HG02588 (cell line): ENCODE data around the gene TIAM1.

Experiments used
- ATAC-seq: cut with Tn5 transposase; IDR thresholded peaks from one replicate; pipeline ENCODE4 v1.9.1; 2021; ENCODE audit warnings: mild to moderate bottlenecking, moderate library complexity; ENCODE audit not compliant: unreplicated experiment

TIAM1 gene

DNA sequence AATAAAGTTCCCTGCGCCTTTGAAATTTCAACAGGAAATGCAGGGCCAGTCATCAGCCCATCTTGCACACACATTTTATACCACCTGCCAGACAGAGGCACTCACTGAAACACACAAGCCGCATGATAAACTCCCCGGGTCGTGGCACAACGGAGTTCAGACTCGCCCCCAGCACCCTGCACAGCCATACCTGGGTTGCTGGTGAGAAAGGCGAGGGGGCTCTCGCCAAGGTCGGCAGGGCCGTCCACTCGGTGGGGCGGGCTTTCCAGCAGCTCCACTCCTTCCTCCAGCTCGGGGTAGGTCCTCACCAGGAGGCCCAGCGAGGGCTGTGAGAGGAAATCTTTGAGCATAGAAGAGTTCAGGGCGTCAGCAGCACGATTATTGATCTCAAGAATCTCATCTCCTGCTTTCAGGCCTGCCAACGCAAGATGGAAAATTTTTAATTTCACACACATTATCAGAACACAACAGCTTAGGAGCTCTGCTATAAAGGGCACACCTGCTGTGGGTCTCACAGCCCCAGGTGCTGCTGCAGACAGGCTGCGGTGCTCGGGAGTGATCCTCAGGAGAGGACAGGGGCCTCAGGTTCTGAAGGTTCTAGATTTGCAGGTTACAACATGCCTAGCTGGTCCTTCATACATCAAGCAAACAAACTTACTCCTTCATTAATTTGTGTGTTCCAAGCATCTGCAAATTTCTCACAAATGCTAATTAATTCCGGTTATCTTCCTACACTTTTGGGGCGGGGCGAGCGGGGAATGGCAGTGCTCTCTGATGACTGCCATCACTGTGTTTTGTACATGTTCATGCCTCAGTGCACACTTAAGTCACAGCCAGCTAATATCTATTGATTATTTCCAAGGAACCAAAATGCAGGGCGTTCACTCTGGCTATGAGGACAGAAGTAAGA lies 161.6 kb downstream of the TIAM1 start:
- no peak for ATAC-seq

DNA sequence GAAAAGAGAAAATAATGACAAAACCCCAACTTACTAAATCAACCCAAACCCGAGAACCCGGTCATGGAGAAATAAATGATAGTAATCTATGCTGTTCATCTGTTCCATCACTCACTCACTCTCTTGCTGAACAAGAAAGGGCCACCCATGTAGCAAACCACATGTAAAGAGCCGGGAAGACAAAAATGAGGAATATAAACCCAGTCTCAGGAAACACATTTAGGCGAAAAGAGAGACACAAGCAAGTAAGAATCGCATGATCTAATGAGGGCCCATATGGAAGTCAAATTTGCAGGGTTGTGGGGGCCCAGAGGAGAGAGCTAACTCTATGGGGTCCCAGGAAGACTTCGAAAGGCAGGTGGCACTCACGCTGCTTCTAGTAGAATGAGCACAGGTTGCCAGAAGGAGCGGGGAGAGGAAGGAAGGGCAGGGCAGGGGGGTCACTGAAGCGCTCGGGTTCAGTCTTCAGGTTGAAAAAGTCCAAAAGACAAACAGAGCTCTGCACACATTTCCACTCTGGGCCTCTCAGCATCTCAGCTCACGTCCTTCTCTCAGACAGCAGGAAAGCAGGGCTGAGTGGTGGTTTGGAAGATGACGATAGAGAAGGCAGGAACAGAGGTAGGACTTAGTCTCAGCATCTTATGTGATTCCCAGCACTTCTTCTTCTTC lies 162.8 kb downstream of the TIAM1 start:
- no peak for ATAC-seq

GRCh38 chr21:31180256-31181081 lies 163.6 kb downstream of the TIAM1 start:
- ATAC-seq, result no peak

DNA sequence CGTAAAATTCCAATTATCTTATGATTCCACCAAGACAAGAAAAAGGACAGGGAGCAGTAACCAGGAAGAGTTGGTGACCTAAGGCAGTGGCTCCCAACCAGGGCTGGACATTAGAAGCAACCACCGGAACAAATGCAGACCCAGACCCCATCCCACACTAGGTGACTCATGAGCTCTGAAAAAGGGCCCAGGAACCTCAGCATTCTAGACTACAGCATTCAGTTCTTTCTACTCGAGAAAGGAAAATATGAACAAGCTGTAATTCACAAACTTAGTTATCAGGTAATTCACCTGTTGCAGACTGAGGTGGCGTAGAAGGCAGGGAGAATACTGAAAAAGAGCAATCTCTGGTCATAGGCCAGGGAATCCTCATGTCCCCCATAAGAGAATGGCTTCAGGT lies 167.3 kb downstream of the TIAM1 start:
- no peak for ATAC-seq

- ATAC-seq, result no peak
These were observed 167.9 kb downstream of the TIAM1 start for GRCh38 chr21:31176080-31176551.

DNA sequence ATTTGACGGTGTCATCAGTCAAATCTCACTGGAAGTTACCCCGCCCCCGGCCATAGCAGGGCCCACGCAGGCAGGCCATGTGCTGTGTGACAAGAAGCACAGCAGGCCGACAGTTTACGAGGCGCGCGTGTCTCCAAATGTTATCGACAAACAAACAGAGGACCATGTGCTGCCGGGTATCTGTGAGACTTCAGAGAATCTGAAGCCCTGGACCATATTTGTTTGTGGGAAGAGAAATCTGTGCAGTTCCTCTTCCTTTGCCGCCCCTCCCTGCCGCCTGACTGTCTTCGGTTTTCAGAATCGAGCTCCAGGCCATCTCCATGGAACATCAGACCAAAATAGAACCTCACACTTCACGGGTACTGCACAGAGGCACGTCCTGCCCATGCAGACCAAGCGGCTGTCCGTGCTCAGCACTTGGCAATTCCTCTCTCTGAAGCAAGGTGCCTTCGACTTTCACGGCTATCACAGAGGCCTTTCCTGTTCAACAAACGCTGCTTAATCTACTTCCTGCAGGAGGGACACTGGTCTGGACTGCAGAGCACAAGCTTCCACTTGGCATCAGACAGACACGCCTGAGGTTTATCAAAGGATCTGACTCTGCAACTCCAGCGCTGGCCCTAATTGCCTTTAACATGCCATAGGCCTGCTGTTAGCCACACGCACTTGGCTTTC lies 170.0 kb downstream of the TIAM1 start:
- ATAC-seq, result no peak

- no peak for ATAC-seq
These were observed 171.7 kb downstream of the TIAM1 start for GRCh38 chr21:31172328-31172727.

GRCh38 chr21:31164713-31165694 lies 179.1 kb downstream of the TIAM1 start:
- no peak for ATAC-seq

GRCh38 chr21:31162827-31163226 lies 181.2 kb downstream of the TIAM1 start:
- ATAC-seq, result no peak

DNA sequence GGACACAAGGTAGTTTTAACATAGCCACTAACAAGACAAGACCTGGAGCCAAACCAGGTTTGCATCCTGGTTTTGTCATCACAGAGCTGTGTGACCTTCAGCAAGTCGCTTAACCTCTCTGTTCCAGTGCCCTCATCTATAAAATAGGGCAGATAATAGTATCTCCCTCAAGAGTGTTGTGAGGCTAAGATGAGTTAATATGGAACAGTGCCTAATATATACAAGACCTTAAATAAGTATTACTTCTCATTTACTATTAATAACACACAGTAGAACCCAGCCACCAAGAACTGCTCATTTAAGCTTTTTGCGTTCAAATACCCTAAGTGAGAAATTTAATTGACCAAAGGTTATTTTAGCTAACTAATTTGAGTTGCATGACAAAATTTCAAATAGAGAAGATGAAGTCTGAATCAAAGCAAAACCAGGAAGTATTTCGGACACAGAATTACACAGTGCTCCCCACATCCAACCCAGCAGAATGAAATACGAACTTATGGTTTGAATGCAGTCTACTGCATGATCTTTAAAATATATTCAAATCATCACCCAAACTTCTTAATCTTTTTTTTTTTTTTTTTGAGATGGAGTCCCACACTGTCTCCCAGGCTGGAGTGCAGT lies 181.9 kb downstream of the TIAM1 start:
- ATAC-seq, result no peak

GRCh38 chr21:31161157-31161556 lies 182.9 kb downstream of the TIAM1 start:
- no peak for ATAC-seq

DNA sequence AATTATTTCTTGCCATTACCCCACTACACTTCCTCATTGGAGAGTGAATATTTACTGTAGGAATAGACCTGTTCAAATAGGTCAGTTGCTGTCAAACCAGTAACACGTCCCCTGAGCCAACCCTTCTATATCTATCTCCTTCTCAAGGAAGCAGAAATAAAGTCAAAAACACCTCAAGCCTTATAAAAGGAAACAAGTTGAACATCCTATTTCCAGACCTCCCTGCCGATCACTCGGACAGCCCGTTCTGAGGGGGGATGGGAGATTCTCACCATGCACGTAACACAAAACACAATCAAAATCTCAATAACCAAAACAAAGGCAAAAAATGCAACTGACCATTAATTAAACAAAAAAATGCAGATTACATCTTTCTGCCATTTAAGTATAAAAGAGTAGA lies 184.3 kb downstream of the TIAM1 start:
- ATAC-seq, result no peak

DNA sequence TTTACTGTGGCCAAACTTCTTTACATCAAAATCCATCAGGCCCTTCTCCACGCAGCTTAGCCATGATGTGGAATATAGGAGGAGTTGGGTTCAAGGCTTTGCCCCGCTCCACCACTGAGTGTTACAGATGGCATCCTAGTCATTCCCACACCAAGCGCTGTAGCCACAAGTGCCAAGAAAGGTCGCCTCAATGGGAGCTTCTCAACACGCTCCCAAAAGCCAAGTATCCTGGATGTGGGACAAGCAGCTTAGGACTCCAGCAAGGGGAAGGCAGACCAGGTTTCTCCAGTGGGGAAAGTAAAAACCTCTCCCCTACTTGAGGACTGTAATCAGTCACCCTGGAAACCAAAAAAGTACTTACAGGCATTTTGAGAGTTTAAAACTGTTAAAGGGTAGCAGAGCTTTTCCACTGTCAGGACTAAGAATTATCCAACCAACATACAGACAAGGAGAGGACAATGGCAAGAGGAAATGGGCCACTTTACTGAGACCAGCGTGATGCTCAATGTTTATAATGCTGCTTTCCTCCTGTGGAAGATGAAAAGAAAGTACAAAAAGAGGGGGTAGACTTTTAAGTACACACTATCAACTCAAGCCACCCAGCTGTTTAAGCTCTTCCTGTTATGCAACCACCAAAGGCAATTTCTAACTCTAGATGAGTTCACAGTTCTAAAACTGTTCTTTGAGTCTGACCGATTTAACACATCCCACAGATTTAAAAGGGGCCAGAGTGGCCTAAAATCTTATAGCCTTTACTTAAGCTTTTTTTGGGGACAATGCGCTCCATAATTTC lies 185.1 kb downstream of the TIAM1 start:
- no peak for ATAC-seq

DNA sequence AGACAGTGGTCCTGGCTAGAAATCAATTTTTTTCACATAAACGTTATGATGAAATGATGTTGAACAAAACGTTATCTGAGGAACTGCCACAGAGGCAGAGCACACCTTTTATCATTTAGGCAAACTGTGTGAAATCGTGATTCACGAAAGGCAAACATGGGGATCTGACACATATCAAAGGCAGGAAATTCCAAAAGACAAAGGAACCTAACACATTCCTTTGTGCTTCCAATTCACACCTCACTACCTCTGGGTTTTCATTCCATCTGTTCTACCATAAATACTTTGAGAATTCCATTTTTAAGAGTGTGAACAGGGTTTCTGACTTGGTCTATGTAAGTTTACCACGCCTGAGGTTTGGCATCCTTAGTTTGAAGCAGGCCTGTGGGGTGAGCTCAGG lies 186.3 kb downstream of the TIAM1 start:
- no peak for ATAC-seq

GRCh38 chr21:31156662-31157061 lies 187.4 kb downstream of the TIAM1 start:
- ATAC-seq, result no peak

DNA sequence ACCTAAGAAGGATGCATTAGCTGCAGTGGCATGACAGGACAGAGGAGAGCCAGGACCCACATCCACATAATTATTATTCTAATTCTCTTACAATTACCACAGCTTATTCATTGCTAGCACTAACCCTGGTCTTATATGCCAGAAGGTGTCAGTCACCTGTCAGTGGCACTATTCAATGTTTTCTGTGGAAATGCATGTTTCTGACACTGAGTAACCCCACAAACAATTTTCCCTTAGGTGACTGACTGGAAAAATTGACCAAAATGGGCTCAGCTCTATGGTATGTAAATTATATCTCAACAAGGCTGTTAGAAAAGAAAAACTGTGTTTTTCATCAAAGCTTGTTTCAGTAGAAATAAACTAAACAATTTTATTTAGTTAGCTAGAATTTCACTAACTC lies 187.9 kb downstream of the TIAM1 start:
- ATAC-seq, result no peak

DNA sequence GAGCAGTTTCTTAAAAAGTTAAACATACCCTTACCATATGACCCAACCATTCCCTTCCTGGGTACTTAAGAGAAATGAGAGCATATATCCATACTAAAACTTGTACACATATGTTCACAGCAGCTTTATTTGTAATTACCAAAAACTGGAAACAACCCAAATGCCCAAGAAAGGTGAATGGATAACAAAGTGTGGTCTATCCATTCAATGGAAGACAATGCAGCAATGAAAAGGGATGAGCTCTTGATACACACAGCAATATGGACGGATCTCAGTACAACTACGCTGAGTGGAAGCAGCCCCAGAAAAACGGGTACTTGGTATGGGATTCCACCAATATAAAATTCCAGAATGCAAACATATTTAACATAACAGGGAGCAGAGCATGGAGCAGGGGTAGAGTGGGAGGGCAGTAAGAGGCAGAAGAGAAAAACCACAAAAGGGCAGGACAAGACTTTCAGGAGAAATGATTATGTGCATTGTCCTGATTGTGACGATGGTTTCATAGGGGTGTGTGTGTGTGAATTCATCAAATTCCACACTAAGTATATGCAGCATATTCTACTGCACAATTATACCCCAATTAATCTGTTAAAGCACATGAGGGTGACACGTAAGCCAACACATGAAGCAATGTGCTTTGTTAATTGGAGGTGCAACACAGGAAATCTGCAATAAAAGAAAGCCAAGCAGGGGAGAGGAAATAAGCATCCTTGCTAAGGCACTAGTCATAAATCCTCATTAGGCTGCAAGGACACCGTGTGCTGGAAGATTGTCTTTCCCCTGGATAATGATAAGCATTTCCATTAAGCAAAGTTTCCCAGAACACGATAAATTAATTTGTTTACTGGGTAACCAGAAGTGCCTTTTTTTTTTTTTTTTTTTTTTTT lies 192.7 kb downstream of the TIAM1 start:
- ATAC-seq, result no peak
